NCI-H1417 (cell line): ENCODE data around the gene ADAMTS7.
"Not testable (repeated sequence)": the region's sequence is repeated elsewhere in the genome, so short reads cannot be mapped to it uniquely, and the experiment has no call there.

Experiments
- DNase-seq, 3 experiments: peaks; one replicate each; lab custom pipeline; 2025; lab: John Stamatoyannopoulos, UW

Gene ADAMTS7

GRCh38 chr15:78828920-78829319 is 17.7 kb upstream of the ADAMTS7 start:
- DNase-seq = no peak

GRCh38 chr15:78822514-78822913 is 11.2 kb upstream of the ADAMTS7 start:
- no peak for DNase-seq

GRCh38 chr15:78811825-78812183 is 540 bp upstream of the ADAMTS7 start:
- no peak for DNase-seq

GRCh38 chr15:78810362-78811123 is 721 bp downstream of the ADAMTS7 start:
- DNase-seq = peak in 2 of 3 experiments; percentile 60 to 61

GRCh38 chr15:78810003-78810361 is 1.3 kb downstream of the ADAMTS7 start:
- DNase-seq = no peak

- no peak for DNase-seq
Measured at GRCh38 chr15:78808550-78808949, 2.7 kb downstream of the ADAMTS7 start.

GRCh38 chr15:78807359-78807758 is 3.9 kb downstream of the ADAMTS7 start:
- DNase-seq = no peak

- DNase-seq = peak in 2 of 3 experiments; percentile 59 to 82
Measured at GRCh38 chr15:78804391-78804792, 6.9 kb downstream of the ADAMTS7 start.

GRCh38 chr15:78800806-78801205 is 10.5 kb downstream of the ADAMTS7 start:
- DNase-seq = no peak

GRCh38 chr15:78800189-78800588 is 11.1 kb downstream of the ADAMTS7 start:
- no peak for DNase-seq

GRCh38 chr15:78799102-78799501 is 12.2 kb downstream of the ADAMTS7 start:
- not testable (repeated sequence) for DNase-seq

- DNase-seq = not testable (repeated sequence)
Measured at GRCh38 chr15:78798355-78798754, 12.9 kb downstream of the ADAMTS7 start.

GRCh38 chr15:78797951-78798350 is 13.3 kb downstream of the ADAMTS7 start:
- no peak for DNase-seq

- DNase-seq = no peak
Measured at GRCh38 chr15:78796510-78796909, 14.8 kb downstream of the ADAMTS7 start.

- no peak for DNase-seq
Measured at GRCh38 chr15:78795043-78795442, 16.2 kb downstream of the ADAMTS7 start.

GRCh38 chr15:78794446-78794845 is 16.8 kb downstream of the ADAMTS7 start:
- not testable (repeated sequence) for DNase-seq

- DNase-seq = no peak
Measured at GRCh38 chr15:78791357-78791756, 19.9 kb downstream of the ADAMTS7 start.

- no peak for DNase-seq
Measured at GRCh38 chr15:78790027-78790426, 21.2 kb downstream of the ADAMTS7 start.

- no peak for DNase-seq
Measured at GRCh38 chr15:78789615-78790014, 21.6 kb downstream of the ADAMTS7 start.

GRCh38 chr15:78788016-78788660 is 23.1 kb downstream of the ADAMTS7 start:
- DNase-seq = no peak

- not testable (repeated sequence) for DNase-seq
Measured at GRCh38 chr15:78782402-78782801, 28.9 kb downstream of the ADAMTS7 start.

GRCh38 chr15:78781381-78781780 is 29.9 kb downstream of the ADAMTS7 start:
- DNase-seq = not testable (repeated sequence)

GRCh38 chr15:78779975-78780374 is 31.3 kb downstream of the ADAMTS7 start:
- not testable (repeated sequence) for DNase-seq
